Measurements from ENCODE around the gene NFATC1.

NFATC1 gene

GRCh38 chr18:79427368-79428225 lies 31.9 kb downstream of the NFATC1 start (continued):
- TF ChIP-seq PATZ1 (CRISPR knock-in tag; IDR thresholded peaks at IDR 0.05; ENCODE audit: borderline replicate concordance) (no peak), ISL1 (CRISPR knock-in tag; IDR thresholded peaks at IDR 0.05) (no peak), SNAI2 (CRISPR knock-in tag; IDR thresholded peaks at IDR 0.05) (no peak), ZNF8 (CRISPR knock-in tag; IDR thresholded peaks at IDR 0.05) (no peak)

GRCh38 chr18:79428287-79428686 lies 32.6 kb downstream of the NFATC1 start:
- ATAC-seq, result no peak
- TF ChIP-seq POU6F1 (CRISPR knock-in tag; IDR thresholded peaks at IDR 0.05; ENCODE audit: borderline replicate concordance, low read depth) (no peak), OSR1 (CRISPR knock-in tag; IDR thresholded peaks at IDR 0.05) (no peak), GLIS3 (CRISPR knock-in tag; IDR thresholded peaks at IDR 0.05) (no peak), PPARA (CRISPR knock-in tag; IDR thresholded peaks at IDR 0.05; ENCODE audit: borderline replicate concordance) (no peak), ZNF70 (CRISPR knock-in tag; IDR thresholded peaks at IDR 0.05) (no peak), BACH2 (CRISPR knock-in tag; IDR thresholded peaks at IDR 0.05; ENCODE audit: borderline replicate concordance) (no peak), CSRNP3 (CRISPR knock-in tag; IDR thresholded peaks at IDR 0.05) (no peak), RARB (CRISPR knock-in tag; IDR thresholded peaks at IDR 0.05) (no peak), ZFP3 (CRISPR knock-in tag; IDR thresholded peaks at IDR 0.05) (no peak), ZNF8 (CRISPR knock-in tag; IDR thresholded peaks at IDR 0.05) (no peak), ZNF565 (CRISPR knock-in tag; conservative IDR thresholded peaks at IDR 0.05; ENCODE audit: low read depth) (no peak), CREB5 (CRISPR knock-in tag; IDR thresholded peaks at IDR 0.05; ENCODE audit: low read depth) (no peak), TCF4 (CRISPR knock-in tag; IDR thresholded peaks at IDR 0.05; ENCODE audit: borderline replicate concordance) (no peak), CSDC2 (CRISPR knock-in tag; IDR thresholded peaks at IDR 0.05) (no peak), ZFP30 (CRISPR knock-in tag; IDR thresholded peaks at IDR 0.05) (no peak), SNAI2 (CRISPR knock-in tag; IDR thresholded peaks at IDR 0.05) (no peak), ESRRG (CRISPR knock-in tag; IDR thresholded peaks at IDR 0.05) (no peak), PATZ1 (CRISPR knock-in tag; IDR thresholded peaks at IDR 0.05; ENCODE audit: borderline replicate concordance) (no peak), TSHZ2 (CRISPR knock-in tag; IDR thresholded peaks at IDR 0.05) (no peak), ZC3H10 (CRISPR knock-in tag; IDR thresholded peaks at IDR 0.05) (no peak)
